ENCODE results near the gene HES7.
"Not testable (repeated sequence)": the region's sequence is repeated elsewhere in the genome, so short reads cannot be mapped to it uniquely, and the experiment has no call there.

Gene HES7

GRCh38 chr17:8123695-8124349, at the start of gene HES7:
Gene HES7, minus strand, starts transcription at chr17:8124106. Its CDS starts 22 bp downstream, at chr17:8124084.
- no peak for DNase-seq

DNA sequence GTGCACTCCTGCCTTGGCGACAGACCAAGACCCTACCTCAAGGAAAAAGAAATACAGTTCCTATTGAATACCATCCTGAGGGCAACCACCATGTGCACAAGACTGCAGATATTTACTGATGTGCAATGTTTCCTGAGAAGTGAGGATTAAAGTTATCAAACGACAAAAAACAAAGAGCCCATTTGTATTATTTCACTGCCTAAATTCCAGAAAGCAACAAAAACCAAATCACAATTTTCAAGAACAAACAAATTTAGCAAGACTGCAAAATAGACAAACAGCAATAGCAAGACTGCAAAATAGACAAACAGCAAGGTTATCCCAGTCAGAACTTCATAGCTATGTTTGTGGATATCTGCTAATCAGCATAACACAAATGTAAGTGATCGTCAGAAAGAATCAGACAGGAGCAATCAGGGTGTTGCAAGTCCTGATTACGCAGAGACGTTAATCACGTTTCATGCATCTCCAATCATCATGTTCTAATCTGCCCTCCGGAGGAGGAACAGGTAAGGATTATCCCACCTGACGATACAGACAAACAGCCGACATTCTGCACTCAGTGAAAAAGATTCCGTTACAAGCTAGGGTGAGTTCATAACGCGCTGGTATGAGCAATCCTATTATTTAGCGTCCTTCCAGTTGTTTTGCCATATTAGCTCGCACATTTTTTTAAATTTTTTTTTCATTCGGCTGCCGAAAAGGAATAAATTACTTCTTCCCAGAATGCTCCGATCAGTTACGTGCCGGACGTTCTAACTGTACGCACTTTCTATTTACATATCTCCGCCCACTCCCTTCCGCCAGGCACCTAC, 49.4 kb upstream of the HES7 start:
- DNase-seq = peak; percentile 91

DNA sequence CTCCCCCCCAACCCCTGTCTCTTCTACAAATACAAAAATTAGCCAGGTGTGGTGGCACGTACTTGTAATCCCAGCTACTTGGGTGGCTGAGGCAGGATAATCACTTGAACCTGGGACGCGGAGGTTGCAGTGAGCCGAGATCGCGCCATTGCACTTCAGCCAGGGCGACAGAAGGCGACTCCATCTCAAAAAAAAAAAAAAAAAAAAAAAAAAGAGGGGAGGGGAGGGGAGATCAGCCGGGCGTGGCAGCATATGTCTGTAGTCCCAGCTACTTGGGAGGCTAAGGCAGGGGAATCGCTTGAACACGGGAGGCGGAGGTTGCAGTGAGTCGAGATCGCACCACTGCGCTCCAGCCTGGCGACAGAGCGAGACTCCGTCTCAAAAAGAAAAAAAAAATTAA, 46.3 kb upstream of the HES7 start:
- DNase-seq = not testable (repeated sequence)

GRCh38 chr17:8167526-8167925, 43.6 kb upstream of the HES7 start:
- no peak for DNase-seq

GRCh38 chr17:8166731-8167130, 42.8 kb upstream of the HES7 start:
- DNase-seq = no peak

DNA sequence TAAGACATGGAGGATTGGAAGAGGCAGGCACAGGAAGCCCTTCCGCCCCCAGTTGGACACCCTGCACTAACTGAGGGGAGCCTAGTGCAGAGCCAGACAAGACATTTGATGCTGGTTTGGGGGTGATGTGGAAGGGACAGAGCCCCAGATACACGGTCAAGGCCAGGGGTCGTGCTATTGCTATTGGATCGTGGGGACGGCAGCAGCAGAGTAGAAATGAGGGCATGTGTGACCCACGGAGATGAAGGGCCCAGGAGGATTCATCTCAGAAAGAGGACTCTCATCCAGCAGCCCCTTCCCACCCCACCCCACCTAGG, 40.9 kb upstream of the HES7 start:
- DNase-seq = no peak

GRCh38 chr17:8163978-8164814, 40.3 kb upstream of the HES7 start:
- DNase-seq = peak; percentile 38

DNA sequence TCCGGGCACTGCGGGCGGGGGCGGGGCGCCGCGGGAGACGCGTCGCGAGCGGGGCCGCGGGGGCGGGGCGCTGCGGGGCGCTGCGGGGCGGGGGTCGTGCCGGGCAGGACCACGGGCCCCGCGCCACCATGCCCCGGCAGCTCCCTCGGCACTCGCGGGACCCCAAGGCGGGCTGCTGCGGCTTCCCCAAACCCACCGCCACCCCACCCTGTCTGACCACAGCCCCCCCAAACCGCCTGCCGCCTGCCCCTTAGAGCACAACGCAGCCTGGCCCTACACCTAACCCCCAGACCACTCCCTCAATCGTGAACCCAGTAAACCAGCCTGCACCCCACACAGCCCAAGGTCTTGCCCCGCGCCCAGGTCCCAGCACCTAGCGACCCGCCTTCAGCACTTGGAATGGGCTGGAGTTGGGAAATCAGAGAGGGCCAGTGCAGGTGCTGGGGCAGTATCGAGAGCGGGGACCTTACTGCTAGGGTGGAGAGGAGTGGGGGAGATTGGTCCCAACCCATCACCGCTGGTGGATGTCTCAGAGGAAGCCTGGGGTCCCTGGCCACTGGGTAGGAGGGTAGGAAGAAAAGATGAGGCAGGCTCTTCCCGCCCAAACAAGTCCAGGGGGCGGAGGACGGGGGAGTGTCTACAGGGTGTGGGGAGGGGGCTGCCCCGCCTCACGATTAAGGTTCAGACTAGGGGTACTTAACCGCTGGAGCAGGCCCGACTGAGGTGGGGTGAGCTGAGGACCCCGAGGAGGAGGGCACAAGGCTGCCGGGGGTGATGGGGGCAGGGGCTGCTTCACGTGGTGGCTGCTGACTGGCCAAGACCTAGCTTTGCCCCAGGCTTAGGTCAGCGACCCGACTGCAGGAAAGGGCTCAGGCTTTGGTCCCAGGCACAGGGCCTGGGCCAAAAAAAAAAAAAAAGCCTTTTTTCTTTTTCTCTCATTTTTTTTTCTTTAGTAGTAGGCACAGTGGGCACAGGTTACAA, 39.4 kb upstream of the HES7 start:
- DNase-seq = peak; percentile 39

- DNase-seq = peak; percentile 60
These were observed 38.5 kb upstream of the HES7 start, which contains the start of gene VAMP2 for GRCh38 chr17:8162233-8162996. Gene VAMP2, minus strand, starts transcription at chr17:8162948. Its CDS starts 69 bp downstream, at chr17:8162879.

GRCh38 chr17:8161289-8162232, 37.7 kb upstream of the HES7 start:
- DNase-seq = no peak

DNA sequence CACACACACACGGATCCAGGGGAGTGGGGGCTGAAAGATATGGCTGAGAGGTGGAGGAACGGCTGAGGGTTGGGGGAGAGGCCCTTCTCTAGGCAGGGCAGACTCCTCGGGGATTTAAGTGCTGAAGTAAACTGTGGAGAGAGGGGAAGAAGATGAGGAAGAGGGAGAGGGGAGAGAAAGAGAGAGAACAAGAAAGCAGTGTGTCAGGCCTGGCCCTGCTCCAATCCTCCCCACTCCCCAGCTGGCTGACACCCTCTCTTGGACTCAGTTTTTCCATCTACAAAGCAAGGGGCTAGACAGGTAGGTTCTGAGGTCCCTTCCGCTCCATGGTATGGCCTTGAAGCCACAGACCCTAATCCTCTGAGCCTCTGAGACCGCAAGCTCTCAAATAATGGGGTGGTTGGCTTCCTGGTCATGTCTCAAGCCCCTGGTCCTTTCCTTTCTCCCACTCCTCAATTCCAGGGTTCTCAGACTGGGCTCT, 36.9 kb upstream of the HES7 start:
- DNase-seq = no peak

DNA sequence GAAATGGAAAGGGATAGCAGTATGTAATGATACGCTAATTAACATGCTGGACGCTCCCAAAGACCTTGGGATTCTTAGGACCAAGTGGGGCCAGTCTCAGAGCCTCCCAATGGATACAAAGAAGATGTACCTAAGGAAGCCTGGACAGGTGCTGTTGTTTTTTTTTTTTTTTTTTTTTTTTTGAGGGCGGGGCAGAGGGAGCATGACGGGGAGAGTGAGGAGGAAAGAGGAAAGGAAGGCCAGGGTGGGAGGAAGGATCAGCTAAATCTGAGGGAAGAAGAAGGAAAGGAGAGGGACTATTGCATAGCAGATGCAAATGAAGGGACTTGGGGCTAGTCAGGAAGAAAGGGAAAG, 36.3 kb upstream of the HES7 start:
- no peak for DNase-seq

- no peak for DNase-seq
These were observed 35.7 kb upstream of the HES7 start for GRCh38 chr17:8159459-8160223.

DNA sequence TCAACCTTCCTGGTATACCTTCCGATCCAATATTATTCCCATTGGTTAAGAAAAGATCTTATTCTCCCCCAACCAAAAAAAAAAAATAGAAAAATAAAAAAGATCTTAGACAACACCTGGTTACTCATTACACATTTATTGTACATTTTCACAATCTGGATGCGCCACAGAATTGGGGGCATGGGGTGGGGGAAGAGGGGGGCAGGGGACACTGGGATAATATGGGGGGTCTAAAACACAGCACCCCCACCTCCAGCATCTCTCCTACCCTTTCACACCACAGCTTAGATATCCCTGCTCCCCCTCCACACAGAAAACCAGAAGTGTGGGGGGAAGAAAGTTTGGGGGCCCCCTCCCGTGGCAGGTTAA, 35.1 kb upstream of the HES7 start:
- DNase-seq = no peak

GRCh38 chr17:8158267-8159031, 34.5 kb upstream of the HES7 start:
- DNase-seq = peak; percentile 33

GRCh38 chr17:8156246-8156992, 32.5 kb upstream of the HES7 start:
- DNase-seq = peak; percentile 98

DNA sequence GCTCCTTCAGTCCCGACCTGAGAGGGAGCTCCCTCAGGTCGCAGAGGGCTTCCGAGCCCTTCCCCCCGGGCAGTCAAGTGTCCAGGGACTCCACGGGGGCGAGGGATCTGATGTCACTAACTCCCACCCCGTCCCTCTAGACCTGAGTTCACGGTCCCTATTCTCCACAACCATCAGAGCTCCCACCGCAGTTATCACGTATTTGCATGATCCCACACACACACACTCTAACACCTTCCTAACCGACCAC, 32.0 kb upstream of the HES7 start:
- DNase-seq = no peak
